Stimulated activated CD4-positive, alpha-beta T cell treated with anti-CD3 and anti-CD28 coated beads, Interleukin-15, amount 100 ng/mL, for 24 hours (primary cell): ENCODE results near the gene CMAS.
"Not testable (repeated sequence)": the region's sequence is repeated elsewhere in the genome, so short reads cannot be mapped to it uniquely, and the experiment has no call there.

Experiments used
- DNase-seq: peaks from one replicate; pipeline ENCODE4 v3.0.0-alpha.2; 2020

Gene CMAS

GRCh38 chr12:22046090-22046967 lies at the start of gene CMAS:
Gene CMAS, plus strand, starts transcription at chr12:22046218. Its CDS starts 86 bp downstream, at chr12:22046304.
- DNase-seq, result peak; percentile 89

GRCh38 chr12:21998295-21998694 lies 47.7 kb upstream of the CMAS start:
- DNase-seq, result no peak

DNA sequence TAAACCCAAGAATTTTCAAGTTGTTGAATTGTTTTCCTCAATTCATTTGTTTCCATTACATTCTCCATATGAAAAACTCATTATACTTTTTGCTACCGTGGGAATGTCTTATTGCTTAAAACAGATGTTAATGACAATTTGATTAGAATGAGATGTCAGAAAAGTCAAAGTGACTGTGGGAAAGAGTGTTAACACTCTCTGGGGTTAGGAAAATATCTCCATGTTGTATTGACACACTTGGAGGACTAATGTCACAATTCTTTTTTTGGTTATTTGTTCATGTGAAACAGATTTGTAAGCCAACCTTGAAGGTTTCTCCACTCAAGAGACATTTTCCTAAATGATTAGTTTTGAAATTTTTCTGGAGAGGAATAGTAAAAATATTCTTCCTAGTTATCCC lies 47.2 kb upstream of the CMAS start:
- no peak for DNase-seq

DNA sequence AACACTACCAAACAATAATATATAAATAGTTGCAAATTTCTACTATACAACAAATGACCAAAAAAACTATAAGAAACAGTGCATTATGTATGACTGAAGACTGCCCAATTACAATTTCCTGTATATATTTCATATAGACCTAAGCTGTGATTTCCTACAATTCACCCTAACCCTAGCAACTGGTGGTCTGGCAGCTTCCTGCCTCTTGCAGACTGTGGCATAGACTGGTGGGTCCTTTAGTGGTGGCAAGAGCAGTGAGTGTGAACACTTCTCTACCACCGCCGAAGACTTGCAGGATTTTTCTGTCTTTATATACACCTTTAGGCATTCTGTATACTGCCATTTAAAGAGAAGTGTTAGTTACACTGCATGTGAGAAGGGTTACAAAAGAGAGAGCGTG lies 43.6 kb upstream of the CMAS start:
- no peak for DNase-seq

- DNase-seq, result not testable (repeated sequence)
These were observed 38.2 kb upstream of the CMAS start for GRCh38 chr12:22007794-22008193.

DNA sequence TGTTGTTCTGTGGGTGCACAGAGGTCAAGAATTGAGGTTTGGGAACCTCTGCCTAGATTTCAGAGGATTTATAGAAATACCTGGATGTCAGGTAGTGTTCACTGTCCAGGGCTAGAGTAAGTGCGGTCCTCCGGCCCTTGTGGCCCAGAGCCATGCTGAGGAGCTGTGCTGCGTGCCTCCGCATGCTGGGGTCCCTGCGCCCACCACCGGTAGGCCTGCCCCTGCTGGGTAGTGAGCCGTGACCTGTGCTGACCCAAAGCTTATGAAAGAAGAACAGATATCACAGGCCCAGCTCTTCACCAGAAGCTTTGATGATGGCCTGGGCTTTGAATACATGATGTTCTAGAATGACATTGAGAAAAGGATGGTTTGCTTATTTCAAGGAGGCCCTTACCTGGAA lies 37.8 kb upstream of the CMAS start:
- DNase-seq, result no peak

GRCh38 chr12:22014041-22014782 lies 31.8 kb upstream of the CMAS start:
- no peak for DNase-seq

DNA sequence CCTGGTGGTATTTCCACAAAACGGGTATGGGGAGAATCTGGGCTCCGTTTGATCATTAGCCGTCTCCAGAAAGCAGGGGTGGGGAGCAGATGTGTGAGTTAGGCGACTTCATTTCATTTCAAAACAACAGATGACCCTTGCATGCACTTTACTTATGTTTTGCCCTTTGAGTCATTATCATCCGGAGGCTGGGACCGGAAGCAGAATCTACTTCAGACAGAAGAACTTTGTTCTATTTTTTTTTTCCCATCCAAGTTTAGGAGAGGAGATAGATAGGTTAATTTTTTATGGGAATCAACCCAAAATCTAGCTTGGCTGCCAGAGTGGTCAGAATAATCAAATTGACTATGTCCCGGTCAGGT lies 31.3 kb upstream of the CMAS start:
- DNase-seq, result no peak

DNA sequence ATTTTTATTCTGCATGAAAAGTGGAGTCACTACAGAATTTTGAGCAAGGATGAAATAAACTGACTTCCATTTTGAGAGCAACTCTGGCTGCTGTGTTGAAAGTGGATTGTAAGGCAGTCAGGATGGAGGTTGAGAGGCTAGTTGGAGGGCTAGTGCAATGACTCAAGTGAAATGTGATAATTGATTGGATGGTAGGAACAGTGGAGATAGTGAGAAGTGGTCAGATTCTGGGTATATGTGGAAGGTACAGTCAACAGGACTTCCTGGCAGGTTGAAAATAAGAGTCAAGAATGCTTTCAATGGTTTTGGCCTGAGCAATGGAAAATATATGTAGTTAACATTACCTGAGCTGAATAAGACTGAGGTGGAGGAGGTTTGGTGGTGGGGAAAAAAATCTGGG lies 29.0 kb upstream of the CMAS start:
- no peak for DNase-seq

- DNase-seq, result no peak
These were observed 27.2 kb upstream of the CMAS start for GRCh38 chr12:22018860-22019259.

- DNase-seq, result not testable (repeated sequence)
These were observed 22.5 kb upstream of the CMAS start for GRCh38 chr12:22023489-22023888.

DNA sequence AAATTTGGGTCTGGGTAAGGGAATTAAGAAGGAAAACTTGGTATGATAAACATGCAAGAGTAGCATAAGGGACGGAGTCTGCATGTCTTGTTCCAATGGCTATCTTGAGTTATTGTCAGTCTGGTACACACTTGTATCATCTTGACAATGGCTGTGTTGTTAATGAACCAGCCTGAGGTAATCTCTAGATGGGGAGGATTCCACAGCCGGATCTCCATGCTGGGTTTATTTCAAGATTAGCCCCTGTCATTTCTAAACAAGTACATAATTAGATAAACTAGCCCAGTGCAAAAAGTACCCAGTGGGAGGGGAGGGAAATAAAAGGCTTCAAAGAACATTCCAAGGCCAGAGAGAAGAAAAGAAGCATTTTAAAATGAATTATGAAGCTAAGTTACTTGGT lies 16.5 kb upstream of the CMAS start:
- DNase-seq, result no peak

GRCh38 chr12:22029991-22030390 lies 16.0 kb upstream of the CMAS start:
- no peak for DNase-seq

DNA sequence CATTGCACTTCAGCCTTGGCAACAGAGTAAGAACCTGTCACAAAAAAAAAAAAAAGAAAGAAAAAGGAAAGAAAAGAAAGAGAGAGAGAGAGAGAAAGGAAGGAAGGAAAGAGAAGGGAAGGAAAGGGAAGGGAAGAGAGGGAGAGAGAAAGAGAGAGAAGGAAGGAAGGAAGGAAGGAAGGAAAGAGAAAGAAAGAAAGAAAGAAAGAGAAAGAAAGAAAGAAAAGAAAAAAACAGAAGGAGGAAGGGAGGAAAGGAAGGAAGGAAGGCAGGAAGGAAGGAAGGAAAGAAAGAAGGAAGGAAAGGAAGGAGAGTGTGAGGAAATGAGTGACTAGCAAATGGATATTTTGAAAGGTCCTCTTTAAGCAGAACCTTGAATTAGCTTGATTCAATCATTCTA lies 13.3 kb upstream of the CMAS start:
- DNase-seq, result no peak

DNA sequence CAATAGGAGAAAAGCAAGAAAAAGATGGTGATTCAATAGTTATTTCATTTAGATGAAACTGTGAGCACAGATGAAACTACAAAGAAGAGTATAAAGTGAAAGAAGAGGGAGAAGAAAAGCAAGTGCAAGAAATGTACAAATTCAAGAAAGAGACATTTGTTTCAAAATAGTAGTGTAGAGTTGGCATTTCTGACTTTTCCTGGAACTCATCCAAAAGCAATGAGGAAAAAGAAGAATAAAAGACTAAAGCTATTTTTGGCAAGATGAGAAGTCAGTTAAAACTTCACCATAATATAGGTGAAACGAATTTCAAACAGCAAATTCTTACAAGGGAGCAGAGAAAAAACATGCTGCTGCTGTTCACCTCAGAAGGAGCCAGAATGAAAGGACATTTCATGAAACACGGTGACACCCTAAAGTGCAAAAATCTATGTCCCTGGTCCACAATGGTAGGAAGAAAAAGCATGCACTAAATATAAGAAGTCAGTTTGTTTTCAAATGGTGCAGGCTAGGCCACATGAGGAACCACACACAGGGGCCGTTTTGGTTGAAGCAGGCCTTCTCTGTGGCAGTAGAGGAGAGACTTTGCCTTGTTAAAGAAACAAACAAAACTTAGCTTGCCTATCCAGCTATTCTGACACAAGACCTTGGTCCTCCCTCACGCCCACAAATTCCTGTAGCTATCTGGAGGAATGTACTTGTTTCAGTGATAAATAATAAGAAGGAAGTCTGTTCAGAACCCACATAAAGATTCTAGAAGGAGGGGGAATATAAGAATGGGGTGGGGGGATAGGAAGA lies 11.1 kb upstream of the CMAS start:
- no peak for DNase-seq

DNA sequence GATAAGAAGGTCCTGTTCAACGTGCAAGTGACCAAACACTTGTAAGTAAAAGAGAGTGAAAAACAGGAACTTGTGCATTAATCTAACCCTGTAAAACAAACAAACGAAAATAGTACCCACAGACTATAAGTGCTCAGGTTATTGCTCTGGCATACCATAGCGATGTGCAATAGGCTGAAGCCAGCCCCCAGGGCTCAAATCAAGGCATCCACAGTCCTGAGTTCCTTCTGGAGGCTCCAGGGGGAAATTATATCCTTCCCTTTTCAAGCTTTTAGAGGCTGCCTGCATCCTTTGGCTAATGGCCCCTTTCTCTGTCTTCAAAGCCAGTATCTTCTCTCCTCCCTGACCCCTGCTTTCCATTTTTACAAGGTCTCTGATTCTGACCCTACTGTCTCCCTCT lies 8.1 kb upstream of the CMAS start:
- DNase-seq, result no peak

DNA sequence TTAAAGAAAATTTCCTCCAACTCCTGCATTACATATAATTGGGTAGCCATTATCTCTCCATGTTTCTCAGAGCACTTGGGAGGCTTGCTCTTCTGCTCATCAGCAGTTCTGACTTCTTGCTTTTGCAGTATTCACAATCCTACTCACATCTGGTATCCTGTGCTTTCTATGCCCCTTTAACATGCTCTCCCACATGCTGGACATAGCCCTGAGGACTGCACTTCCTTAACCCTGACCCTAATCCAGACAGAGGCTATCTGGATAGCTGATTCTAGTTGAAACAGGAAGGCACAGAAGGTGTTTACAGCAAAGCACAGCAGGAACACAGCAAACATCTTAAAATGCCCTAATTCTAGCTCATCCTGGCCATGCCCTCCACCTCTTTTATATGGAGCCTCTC lies 7.3 kb upstream of the CMAS start:
- DNase-seq, result no peak

GRCh38 chr12:22039361-22039760 lies 6.7 kb upstream of the CMAS start:
- DNase-seq, result no peak

DNA sequence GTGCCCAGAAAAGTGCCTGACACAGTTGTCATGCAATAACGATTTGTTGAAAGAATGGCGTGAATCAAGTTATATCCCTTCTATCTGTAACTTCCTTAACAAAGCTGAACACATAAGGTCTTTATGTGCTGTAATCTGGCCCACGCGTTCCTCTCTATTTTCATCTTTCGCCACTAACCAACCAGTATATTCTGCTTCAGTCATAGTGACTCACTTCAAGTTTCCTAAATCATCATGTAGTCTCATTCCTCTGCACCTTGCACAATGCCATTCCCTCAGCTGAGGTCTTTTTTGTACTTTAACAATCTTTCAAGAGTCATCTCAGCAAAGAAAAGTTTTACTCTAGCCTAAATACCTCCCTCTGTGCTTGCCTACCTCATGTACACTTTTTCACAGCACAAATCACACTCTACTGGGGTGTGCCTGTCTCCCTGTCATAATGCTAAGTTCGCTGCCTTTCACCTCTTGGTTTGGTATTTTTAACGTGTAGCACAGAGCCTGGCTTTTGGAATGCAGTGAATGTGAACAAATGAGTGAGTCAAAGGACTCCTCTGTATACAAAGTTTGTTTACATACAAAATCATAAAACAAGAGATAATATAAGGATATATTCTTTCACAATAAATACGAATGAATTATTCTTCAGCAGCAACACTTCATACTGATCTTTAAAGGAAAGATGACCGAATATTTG lies 2.9 kb upstream of the CMAS start:
- no peak for DNase-seq

GRCh38 chr12:22043943-22044342 lies 2.1 kb upstream of the CMAS start:
- no peak for DNase-seq

- DNase-seq, result no peak
These were observed 1.6 kb upstream of the CMAS start for GRCh38 chr12:22044391-22044790.

DNA sequence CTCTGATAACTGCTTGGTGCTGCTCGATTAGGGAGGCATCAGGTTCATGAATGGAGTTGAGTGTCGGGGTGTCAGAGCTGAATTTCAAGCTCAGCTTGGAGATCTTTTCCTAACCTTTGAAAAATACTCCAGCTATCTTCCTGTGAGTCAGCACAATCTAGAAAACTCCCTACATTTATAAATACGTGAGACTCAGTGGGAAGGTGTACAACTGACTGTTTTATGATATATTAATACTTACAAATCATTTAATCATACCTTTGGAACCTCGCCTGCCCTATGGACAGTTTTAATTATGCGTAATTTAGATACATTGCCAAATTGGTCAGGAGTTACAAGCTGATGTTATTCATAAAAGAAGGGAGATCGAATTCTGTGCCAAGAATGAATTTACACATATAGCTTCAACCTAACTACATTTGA lies 961 bp downstream of the CMAS start:
- no peak for DNase-seq

DNA sequence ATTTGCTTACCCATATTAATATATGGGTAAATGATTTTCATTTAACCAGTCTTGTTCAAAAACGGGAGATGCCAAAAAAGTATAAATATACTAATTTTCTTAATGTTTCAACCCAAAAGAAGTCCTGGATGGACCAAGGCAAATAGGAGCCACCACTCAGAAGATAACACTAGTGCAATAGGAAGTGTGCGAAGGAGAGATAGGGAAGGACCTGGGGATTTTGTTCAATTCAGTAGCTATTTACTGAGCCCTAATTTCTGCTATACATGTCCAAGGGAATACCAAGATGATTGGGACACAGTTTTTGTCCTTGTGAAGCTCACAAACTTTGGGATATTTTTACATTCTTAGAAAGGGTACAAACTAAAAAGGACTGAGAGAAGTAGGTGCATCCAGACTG lies 1.5 kb downstream of the CMAS start:
- no peak for DNase-seq
